A673 (cell line): ENCODE data around the gene ARHGEF1.

Experiments used
- EZH2 ChIP-seq: fragments of 200-600 bp; sonication (generic); IDR thresholded peaks from 2 replicates; pipeline ENCODE4 v1.6.1; 2017; ENCODE audit warnings: borderline replicate concordance, low read depth, mild to moderate bottlenecking, mixed read lengths, antibody characterized with exemption, low read length; ENCODE audit not compliant: poor library complexity, severe bottlenecking
- TF ChIP-seq, protein P1 (sequence below): fragments of 300-800, 200-600 bp; sonication (generic); conservative IDR thresholded peaks from 2 replicates; pipeline ENCODE4 v1.5.1; 2017; ENCODE audit warnings: low read depth, mild to moderate bottlenecking, antibody characterized with exemption, low read length, moderate library complexity, mixed read lengths

DNA sequence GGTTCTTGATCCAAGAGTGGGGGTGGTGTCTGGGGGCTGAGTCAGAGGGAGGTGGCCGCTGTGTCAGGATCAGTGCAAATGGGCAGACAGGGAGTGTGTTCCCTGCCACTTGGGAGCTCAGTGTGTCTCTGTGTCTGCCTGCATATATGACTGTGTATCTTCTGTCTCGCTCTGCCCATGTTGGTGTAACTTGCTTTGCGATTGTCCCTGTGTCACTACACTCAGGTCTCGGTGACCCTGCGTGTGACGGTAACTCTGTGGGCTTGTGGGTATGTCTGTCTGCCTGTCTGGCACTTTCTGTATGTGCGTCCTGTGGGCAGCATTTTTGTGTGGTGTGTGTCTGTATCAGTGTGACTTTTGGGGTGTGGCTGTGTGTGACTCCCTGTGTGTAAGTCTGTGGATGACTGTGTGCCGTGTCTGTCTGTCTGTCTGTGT lies 53.4 kb downstream of the ARHGEF1 start:
- TF ChIP-seq, protein P1, sequence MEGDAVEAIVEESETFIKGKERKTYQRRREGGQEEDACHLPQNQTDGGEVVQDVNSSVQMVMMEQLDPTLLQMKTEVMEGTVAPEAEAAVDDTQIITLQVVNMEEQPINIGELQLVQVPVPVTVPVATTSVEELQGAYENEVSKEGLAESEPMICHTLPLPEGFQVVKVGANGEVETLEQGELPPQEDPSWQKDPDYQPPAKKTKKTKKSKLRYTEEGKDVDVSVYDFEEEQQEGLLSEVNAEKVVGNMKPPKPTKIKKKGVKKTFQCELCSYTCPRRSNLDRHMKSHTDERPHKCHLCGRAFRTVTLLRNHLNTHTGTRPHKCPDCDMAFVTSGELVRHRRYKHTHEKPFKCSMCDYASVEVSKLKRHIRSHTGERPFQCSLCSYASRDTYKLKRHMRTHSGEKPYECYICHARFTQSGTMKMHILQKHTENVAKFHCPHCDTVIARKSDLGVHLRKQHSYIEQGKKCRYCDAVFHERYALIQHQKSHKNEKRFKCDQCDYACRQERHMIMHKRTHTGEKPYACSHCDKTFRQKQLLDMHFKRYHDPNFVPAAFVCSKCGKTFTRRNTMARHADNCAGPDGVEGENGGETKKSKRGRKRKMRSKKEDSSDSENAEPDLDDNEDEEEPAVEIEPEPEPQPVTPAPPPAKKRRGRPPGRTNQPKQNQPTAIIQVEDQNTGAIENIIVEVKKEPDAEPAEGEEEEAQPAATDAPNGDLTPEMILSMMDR: no peak
- TF ChIP-seq EZH2: no peak
